ENCODE data around the gene SHISAL2A. TPM values are rescaled to one million over a fixed set of nuclear protein-coding genes. Genes with fewer than 3 reads are reported as not detected.
A peak's percentile ranks its signal among the peaks of the same experiment; 100 is the strongest.

SHISAL2A gene
- 10 to 100 TPM; 15.7 to 16.7 TPM for total RNA-seq
- polyA plus RNA-seq: 11.3 TPM

- Histone ChIP-seq H3K9me3 (ENCODE audit: low read length) (no peaks in the 10 kb centered on the region), H3K27ac (ENCODE audit: low read depth, low read length) (peak within 1 kb of the TSS; percentile 65), H3K36me3 (ENCODE audit: insufficient read depth, low read length) (no peaks in the 10 kb centered on the region), H3K4me1 (ENCODE audit: insufficient read depth, low read length) (peaks cover 75% of the 10 kb centered on the region), H3K4me3 (ENCODE audit: low read length) (peak within 1 kb of the TSS; percentile 66), H3K27me3 (ENCODE audit: insufficient read depth, low read length, poor library complexity, severe bottlenecking) (no peaks in the 10 kb centered on the region)
- Mint-ChIP-seq H3K27ac (peak within 1 kb of the TSS; percentile 96 to 100 (median 99)), H3K4me3 (peak within 1 kb of the TSS; percentile 81 to 96 (median 93)), H3K9me3 (no peaks in the 10 kb centered on the region), H3K27me3 (no peaks in the 10 kb centered on the region), H3K36me3 (peaks cover 0 to 19% (median 2%) of the 10 kb centered on the region in 3 donors), H3K4me1 (peaks cover 66 to 76% (median 68%) of the 10 kb centered on the region in 3 donors)
- CTCF ChIA-PET: interaction anchor here (0.7 to 2.4 kb wide), 9 partner anchors 8 to 267 kb away, joined by 3 to 14 read pairs (median 4); partner anchors contain the start of genes CC2D1B and GPX7
- DNase-seq: peak; percentile 50 to 83 (median 74)
- POLR2A ChIA-PET: interaction anchor here (0.5 to 2.1 kb wide), 11 partner anchors 13 to 748 kb away, joined by 3 to 13 read pairs (median 5); partner anchors contain the start of gene TUT4
Measured at GRCh38 chr1:52632732-52633290, at the start of gene SHISAL2A. TSS of gene SHISAL2A (plus strand) at chr1:52633168. CDS start at chr1:52633494, 326 bp downstream.

- no peak overlapping the region for H3K27ac ChIP-seq (ENCODE audit: low read depth, low read length)
- Mint-ChIP-seq H3K9me3 (no peaks in the 10 kb centered on the region), H3K27me3 (no peaks in the 10 kb centered on the region), H3K4me3 (no peak overlapping the region), H3K36me3 (no peaks in the 10 kb centered on the region), H3K27ac (no peak overlapping the region), H3K4me1 (no peaks in the 10 kb centered on the region)
- H3K36me3 ChIP-seq (ENCODE audit: insufficient read depth, low read length): no peaks in the 10 kb centered on the region
- DNase-seq: no peak
- ChIA-PET CTCF (no interaction called here), POLR2A (no interaction called here)
- no peaks in the 10 kb centered on the region for H3K27me3 ChIP-seq (ENCODE audit: insufficient read depth, low read length, poor library complexity, severe bottlenecking)
- H3K4me3 ChIP-seq (ENCODE audit: low read length): no peak overlapping the region
- no peaks in the 10 kb centered on the region for H3K9me3 ChIP-seq (ENCODE audit: low read length)
- no peaks in the 10 kb centered on the region for H3K4me1 ChIP-seq (ENCODE audit: insufficient read depth, low read length)
Measured at GRCh38 chr1:52585474-52585873, 47.5 kb upstream of the SHISAL2A start.

- peak overlapping the region in 1 of 8 donors; percentile 43 for H3K27ac Mint-ChIP-seq
- no peaks in the 10 kb centered on the region for H3K27me3 Mint-ChIP-seq
- Histone ChIP-seq H3K27me3 (ENCODE audit: insufficient read depth, low read length, poor library complexity, severe bottlenecking) (no peaks in the 10 kb centered on the region), H3K9me3 (ENCODE audit: low read length) (no peaks in the 10 kb centered on the region), H3K27ac (ENCODE audit: low read depth, low read length) (no peak overlapping the region), H3K36me3 (ENCODE audit: insufficient read depth, low read length) (no peaks in the 10 kb centered on the region), H3K4me3 (ENCODE audit: low read length) (no peak overlapping the region), H3K4me1 (ENCODE audit: insufficient read depth, low read length) (no peaks in the 10 kb centered on the region)
- H3K4me1 Mint-ChIP-seq: no peaks in the 10 kb centered on the region
- H3K9me3 Mint-ChIP-seq: no peaks in the 10 kb centered on the region
- POLR2A ChIA-PET: no interaction called here
- DNase-seq: no peak
- no peak overlapping the region for H3K4me3 Mint-ChIP-seq
- CTCF ChIA-PET: no interaction called here
- H3K36me3 Mint-ChIP-seq: peaks cover 0 to 2% (median 0%) of the 10 kb centered on the region in 3 donors
Measured at GRCh38 chr1:52588027-52588426, 44.9 kb upstream of the SHISAL2A start.

- Mint-ChIP-seq H3K27ac (peak overlapping the region in 2 of 8 donors; percentile 5 to 25), H3K4me1 (no peaks in the 10 kb centered on the region)
- CTCF ChIA-PET: no interaction called here
Measured at GRCh38 chr1:52588535-52588934, 44.4 kb upstream of the SHISAL2A start.

GRCh38 chr1:52590266-52590665 lies 42.7 kb upstream of the SHISAL2A start:
- peaks cover 0 to 2% (median 0%) of the 10 kb centered on the region in 3 donors for H3K36me3 Mint-ChIP-seq
- no peaks in the 10 kb centered on the region for H3K9me3 Mint-ChIP-seq
- Histone ChIP-seq H3K4me1 (ENCODE audit: insufficient read depth, low read length) (no peaks in the 10 kb centered on the region), H3K27me3 (ENCODE audit: insufficient read depth, low read length, poor library complexity, severe bottlenecking) (no peaks in the 10 kb centered on the region), H3K9me3 (ENCODE audit: low read length) (no peaks in the 10 kb centered on the region), H3K4me3 (ENCODE audit: low read length) (no peak overlapping the region), H3K27ac (ENCODE audit: low read depth, low read length) (no peak overlapping the region), H3K36me3 (ENCODE audit: insufficient read depth, low read length) (no peaks in the 10 kb centered on the region)
- H3K4me3 Mint-ChIP-seq: no peak overlapping the region
- H3K4me1 Mint-ChIP-seq: peaks cover 0 to 2% (median 0%) of the 10 kb centered on the region in 3 donors
- H3K27ac Mint-ChIP-seq: no peak overlapping the region
- POLR2A ChIA-PET: no interaction called here
- H3K27me3 Mint-ChIP-seq: no peaks in the 10 kb centered on the region
- CTCF ChIA-PET: no interaction called here
- DNase-seq: no peak

More at GRCh38 chr1:52588535-52588934, 44.4 kb upstream of the SHISAL2A start:
- Mint-ChIP-seq H3K36me3 (peaks cover 0 to 2% (median 0%) of the 10 kb centered on the region in 3 donors), H3K27me3 (no peaks in the 10 kb centered on the region), H3K9me3 (no peaks in the 10 kb centered on the region), H3K4me3 (no peak overlapping the region)
- Histone ChIP-seq H3K4me1 (ENCODE audit: insufficient read depth, low read length) (no peaks in the 10 kb centered on the region), H3K27me3 (ENCODE audit: insufficient read depth, low read length, poor library complexity, severe bottlenecking) (no peaks in the 10 kb centered on the region), H3K4me3 (ENCODE audit: low read length) (no peak overlapping the region), H3K36me3 (ENCODE audit: insufficient read depth, low read length) (no peaks in the 10 kb centered on the region), H3K9me3 (ENCODE audit: low read length) (no peaks in the 10 kb centered on the region), H3K27ac (ENCODE audit: low read depth, low read length) (no peak overlapping the region)
- DNase-seq: no peak
- POLR2A ChIA-PET: no interaction called here

GRCh38 chr1:52592637-52593323 lies 40.2 kb upstream of the SHISAL2A start:
- CTCF ChIA-PET: no interaction called here
- Mint-ChIP-seq H3K9me3 (no peaks in the 10 kb centered on the region), H3K36me3 (peaks cover 0 to 2% (median 0%) of the 10 kb centered on the region in 3 donors), H3K4me3 (no peak overlapping the region), H3K27ac (peak overlapping the region in 2 of 8 donors; percentile 46 to 52), H3K4me1 (peaks cover 0 to 2% (median 0%) of the 10 kb centered on the region in 3 donors), H3K27me3 (no peaks in the 10 kb centered on the region)
- Histone ChIP-seq H3K4me1 (ENCODE audit: insufficient read depth, low read length) (no peaks in the 10 kb centered on the region), H3K27ac (ENCODE audit: low read depth, low read length) (no peak overlapping the region), H3K4me3 (ENCODE audit: low read length) (no peak overlapping the region), H3K9me3 (ENCODE audit: low read length) (no peaks in the 10 kb centered on the region), H3K27me3 (ENCODE audit: insufficient read depth, low read length, poor library complexity, severe bottlenecking) (no peaks in the 10 kb centered on the region), H3K36me3 (ENCODE audit: insufficient read depth, low read length) (no peaks in the 10 kb centered on the region)
- no peak for DNase-seq
- POLR2A ChIA-PET: interaction anchor here (0.6 kb wide), 1 partner anchor 10 kb away, joined by 12 read pairs; no protein-coding TSS in a partner anchor

GRCh38 chr1:52593495-52593894 lies 39.5 kb upstream of the SHISAL2A start:
- no peaks in the 10 kb centered on the region for H3K36me3 ChIP-seq (ENCODE audit: insufficient read depth, low read length)
- no peak overlapping the region for H3K27ac ChIP-seq (ENCODE audit: low read depth, low read length)
- no peaks in the 10 kb centered on the region for H3K9me3 ChIP-seq (ENCODE audit: low read length)
- CTCF ChIA-PET: no interaction called here
- Mint-ChIP-seq H3K9me3 (no peaks in the 10 kb centered on the region), H3K4me3 (no peak overlapping the region), H3K4me1 (peaks cover 0 to 2% (median 0%) of the 10 kb centered on the region in 3 donors), H3K27ac (no peak overlapping the region), H3K27me3 (no peaks in the 10 kb centered on the region), H3K36me3 (peaks cover 0 to 5% (median 0%) of the 10 kb centered on the region in 3 donors)
- no peak for DNase-seq
- H3K4me3 ChIP-seq (ENCODE audit: low read length): no peak overlapping the region
- POLR2A ChIA-PET: interaction anchor here (0.6 kb wide), 1 partner anchor 11 kb away, joined by 12 read pairs; no protein-coding TSS in a partner anchor
- H3K27me3 ChIP-seq (ENCODE audit: insufficient read depth, low read length, poor library complexity, severe bottlenecking): no peaks in the 10 kb centered on the region
- H3K4me1 ChIP-seq (ENCODE audit: insufficient read depth, low read length): no peaks in the 10 kb centered on the region

- H3K27me3 Mint-ChIP-seq: no peaks in the 10 kb centered on the region
- H3K4me1 Mint-ChIP-seq: peaks cover 0 to 4% (median 2%) of the 10 kb centered on the region in 3 donors
- H3K36me3 Mint-ChIP-seq: peaks cover 0 to 5% (median 0%) of the 10 kb centered on the region in 3 donors
- ChIA-PET POLR2A (no interaction called here), CTCF (no interaction called here)
- Histone ChIP-seq H3K36me3 (ENCODE audit: insufficient read depth, low read length) (no peaks in the 10 kb centered on the region), H3K27ac (ENCODE audit: low read depth, low read length) (no peak overlapping the region), H3K4me3 (ENCODE audit: low read length) (no peak overlapping the region), H3K4me1 (ENCODE audit: insufficient read depth, low read length) (no peaks in the 10 kb centered on the region), H3K9me3 (ENCODE audit: low read length) (no peaks in the 10 kb centered on the region), H3K27me3 (ENCODE audit: insufficient read depth, low read length, poor library complexity, severe bottlenecking) (no peaks in the 10 kb centered on the region)
- H3K4me3 Mint-ChIP-seq: no peak overlapping the region
- H3K27ac Mint-ChIP-seq: peak overlapping the region in 4 of 8 donors; percentile 11 to 81 (median 44)
- H3K9me3 Mint-ChIP-seq: no peaks in the 10 kb centered on the region
- no peak for DNase-seq
Measured at GRCh38 chr1:52595061-52595460, 37.9 kb upstream of the SHISAL2A start.

Measured in CD8-positive, alpha-beta memory T cell (primary cell).